Measurements from ENCODE around the gene PLEKHB2. TPM values are rescaled to one million over a fixed set of nuclear protein-coding genes. Genes with fewer than 3 reads are reported as not detected.

PLEKHB2 gene
- total and polyA plus RNA-seq, 2 of the 8 experiments (the other 6 are each of a cell fraction or from before 2014, with no cell fraction given): 42.4 to 54.8 TPM

- no peak for TF ChIP-seq SUZ12 (IDR thresholded peaks at IDR 0.05; ENCODE audit: low read length)
- 0 out of 4 replicates have a peak, but pooled peaks of 1 of the 2 experiments have one; percentile 35 for TF ChIP-seq SIN3A (conservative IDR thresholded peaks at IDR 0.05 in 1 of 2, IDR thresholded peaks at IDR 0.05 in 1 of 2; ENCODE audit: low read depth in 1 of 2, low read length in 2 of 2)
- TF ChIP-seq KDM1A (IDR thresholded peaks at IDR 0.05; ENCODE audit: borderline replicate concordance, low read length): no peak
- TF ChIP-seq HDAC6 (IDR thresholded peaks at IDR 0.05; ENCODE audit: low read depth, low read length): no peak
- peak; percentile 63; the same call in 1 of the 2 replicates for TF ChIP-seq ATF3 (IDR thresholded peaks at IDR 0.05; ENCODE audit: insufficient read depth, low read depth, low read length)
- TF ChIP-seq SP4 (IDR thresholded peaks at IDR 0.05; ENCODE audit: low read length): no peak
- TF ChIP-seq CEBPB (IDR thresholded peaks at IDR 0.05; ENCODE audit: low read depth, low read length): no peak
- TF ChIP-seq CHD2 (IDR thresholded peaks at IDR 0.05; ENCODE audit: low read length): no peak
- TF ChIP-seq CHD1 (IDR thresholded peaks at IDR 0.05; ENCODE audit: low read depth, low read length): no peak
- TF ChIP-seq CREB1 (IDR thresholded peaks at IDR 0.05): peak; percentile 57; the same call in 1 of the 2 replicates
- no peak for TF ChIP-seq KDM5A (IDR thresholded peaks at IDR 0.05; ENCODE audit: low read length)
- no peak for TF ChIP-seq SP2 (IDR thresholded peaks at IDR 0.05; ENCODE audit: low read length)
- no peak for TF ChIP-seq EZH2 (IDR thresholded peaks at IDR 0.05; ENCODE audit: low read depth, low read length, severe bottlenecking)
- peak; percentile 91 for TF ChIP-seq TAF7 (optimal IDR thresholded peaks at IDR 0.05; ENCODE audit: borderline replicate concordance, low read depth, low read length)
- TF ChIP-seq USF2 (IDR thresholded peaks at IDR 0.05; ENCODE audit: low read length): peak; percentile 92
- no peak for TF ChIP-seq YY1 (IDR thresholded peaks at IDR 0.05; ENCODE audit: low read depth, low read length)
- no peak for TF ChIP-seq CBX5 (IDR thresholded peaks at IDR 0.05; ENCODE audit: low read depth, low read length)
- peak; percentile 95 to 97 for TF ChIP-seq POLR2A (IDR thresholded peaks at IDR 0.05; ENCODE audit: control extremely low read depth in 1 of 2, low read depth in 2 of 2, low read length in 2 of 2)
- no peak for TF ChIP-seq SRF (IDR thresholded peaks at IDR 0.05; ENCODE audit: low read depth, low read length)
- peak; percentile 82 for TF ChIP-seq POLR2AphosphoS5 (IDR thresholded peaks at IDR 0.05; ENCODE audit: low read depth, low read length)
- no peak for TF ChIP-seq RXRA (IDR thresholded peaks at IDR 0.05; ENCODE audit: insufficient read depth, low read depth, low read length)
Observed at GRCh38 chr2:131093006-131093695, 12.0 kb upstream of the PLEKHB2 start, which contains the start of gene FAM168B (continued).
